H1 (cell line): Measurements from ENCODE around the gene SHROOM2. TPM values are rescaled to one million over a fixed set of nuclear protein-coding genes. Genes with fewer than 3 reads are reported as not detected.

ENCODE experiments used
- CTCF ChIA-PET: fragments of 300-600 bp; sonication (Branson Sonifier 250); formaldehyde crosslinking; loops from one replicate; lab custom pipeline; 2021; ENCODE audit not compliant: partially characterized antibody; lab: Charles Lee
- POLR2A ChIA-PET: fragments of 300-600 bp; sonication (Branson Sonifier 250); formaldehyde crosslinking; loops from one replicate; lab custom pipeline; 2021; ENCODE audit warnings: inconsistent platforms; ENCODE audit not compliant: partially characterized antibody; lab: Charles Lee
- DNase-seq, 2 experiments: peaks; one replicate each; pipeline versions ENCODE4 v3.0.0 to v3.0.0-alpha.2; 2010 to 2022; ENCODE audit warnings: low spot score in 2 of 2, low read depth in 1 of 2, mixed read lengths in 1 of 2
- FAIRE-seq: peaks from 2 replicates; lab custom pipeline; 2011; peaks lifted over from hg19 to GRCh38; lab: Jason Lieb, UNC
- H2AFZ ChIP-seq: 2 replicates; pipeline ENCODE4 v1.8.1; 2012; ENCODE audit warnings: low read length, inconsistent platforms
- H2AK5ac ChIP-seq: 2 replicates; pipeline ENCODE4 v1.6.1; 2013; ENCODE audit warnings: low read depth, low read length
- H2BK120ac ChIP-seq: replicated peaks from 2 replicates; pipeline ENCODE3; 2013; ENCODE audit warnings: low read depth, low read length, inconsistent platforms
- H2BK12ac ChIP-seq: 2 replicates; pipeline ENCODE4 v1.6.1; 2013; ENCODE audit warnings: low read depth, low read length
- H2BK15ac ChIP-seq: 2 replicates; pipeline ENCODE4 v1.6.1; 2013; ENCODE audit warnings: low read length
- H2BK20ac ChIP-seq: 2 replicates; pipeline ENCODE4 v1.6.1; 2013; ENCODE audit warnings: low read length
- H2BK5ac ChIP-seq: 2 replicates; pipeline ENCODE4 v1.6.1; 2013; ENCODE audit warnings: low read depth, low read length
- H3K14ac ChIP-seq: 2 replicates; pipeline ENCODE4 v1.6.1; 2013; ENCODE audit warnings: inconsistent platforms; ENCODE audit not compliant: insufficient read length
- H3K18ac ChIP-seq: 2 replicates; pipeline ENCODE4 v1.6.1; 2013; ENCODE audit warnings: low read length; ENCODE audit errors: extremely low read depth
- H3K23ac ChIP-seq: 2 replicates; pipeline ENCODE4 v1.6.1; 2013; ENCODE audit warnings: inconsistent platforms; ENCODE audit not compliant: insufficient read length
- H3K23me2 ChIP-seq: 2 replicates; pipeline ENCODE4 v1.6.1; 2013; ENCODE audit warnings: low read depth, low read length
- H3K27ac ChIP-seq: 2 replicates; pipeline ENCODE4 v1.6.1; 2011; ENCODE audit warnings: low read depth, low read length, inconsistent platforms
- H3K27me3 ChIP-seq, 4 experiments: replicated peaks in 1 of 4; 1 replicate in 1 of 4; 2 replicates in 3 of 4; pipeline versions ENCODE4 v1.6.1 to v1.8.1; 2011 to 2013; ENCODE audit warnings: low read length in 3 of 4, mild to moderate bottlenecking in 3 of 4, inconsistent platforms in 2 of 4, mixed read lengths in 2 of 4, moderate library complexity in 1 of 4; ENCODE audit not compliant: control insufficient read depth in 3 of 4, insufficient read depth in 3 of 4; ENCODE audit errors: extremely low read depth in 1 of 4
- H3K36me3 ChIP-seq, 4 experiments: 2 replicates each; pipeline versions ENCODE4 v1.6.1 to v1.8.1; 2011 to 2013; ENCODE audit warnings: mild to moderate bottlenecking in 4 of 4, low read length in 3 of 4, moderate library complexity in 2 of 4, control low read depth in 1 of 4, inconsistent platforms in 1 of 4; ENCODE audit not compliant: insufficient read depth in 4 of 4, control insufficient read depth in 2 of 4
- H3K4ac ChIP-seq: replicated peaks from 2 replicates; pipeline ENCODE3; 2013; ENCODE audit warnings: low read length, low read depth, mixed read lengths, inconsistent platforms; ENCODE audit not compliant: insufficient read length
- H3K4me1 ChIP-seq, 4 experiments: replicated peaks in 1 of 4; 1 replicate in 1 of 4; 2 replicates in 3 of 4; pipeline versions ENCODE4 v1.6.1 to v1.8.1; 2011 to 2013; ENCODE audit warnings: low read length in 3 of 4, inconsistent platforms in 2 of 4, mixed read lengths in 1 of 4; ENCODE audit not compliant: insufficient read depth in 4 of 4, control insufficient read depth in 3 of 4
- H3K4me2 ChIP-seq, 2 experiments: 2 replicates each; pipeline versions ENCODE4 v1.6.1 to v1.8.1; 2011 to 2013; ENCODE audit warnings: low read depth in 2 of 2, low read length in 2 of 2, control low read depth in 1 of 2, inconsistent platforms in 1 of 2, mild to moderate bottlenecking in 1 of 2; ENCODE audit not compliant: insufficient read depth in 1 of 2
- H3K4me3 ChIP-seq, 4 experiments: fragments of 200-600, 300-600 bp in 1 of 4; sonication (generic), shearing (Covaris generic), sonication (Bioruptor Twin) in 1 of 4; 2 replicates each; pipeline versions ENCODE4 v1.5.1 to v1.8.1; 2011 to 2016; ENCODE audit warnings: low read length in 4 of 4, low read depth in 3 of 4, control low read depth in 2 of 4, inconsistent platforms in 2 of 4, mild to moderate bottlenecking in 2 of 4, mixed read lengths in 1 of 4, moderate library complexity in 1 of 4; ENCODE audit not compliant: insufficient read depth in 2 of 4; ENCODE audit errors: extremely low read depth in 1 of 4
- H3K56ac ChIP-seq: replicated peaks from 2 replicates; pipeline ENCODE3; 2013; ENCODE audit warnings: low read depth, mild to moderate bottlenecking, mixed read lengths, low read length, inconsistent platforms; ENCODE audit not compliant: insufficient read length
- H3K79me1 ChIP-seq: 2 replicates; pipeline ENCODE4 v1.6.1; 2013; ENCODE audit warnings: low read depth, low read length, control low read depth
- H3K79me2 ChIP-seq, 2 experiments: 2 replicates each; pipeline versions ENCODE4 v1.6.1 to v1.8.1; 2012 to 2013; ENCODE audit warnings: low read length in 2 of 2, mild to moderate bottlenecking in 2 of 2, inconsistent platforms in 1 of 2; ENCODE audit not compliant: insufficient read depth in 2 of 2, control insufficient read depth in 1 of 2
- H3K9ac ChIP-seq, 4 experiments: replicated peaks in 1 of 4; 1 replicate in 1 of 4; 2 replicates in 3 of 4; pipeline versions ENCODE4 v1.6.1 to v1.8.1; 2011 to 2013; ENCODE audit warnings: low read depth in 3 of 4, low read length in 3 of 4, control low read depth in 2 of 4, mild to moderate bottlenecking in 2 of 4, moderate library complexity in 2 of 4, inconsistent platforms in 1 of 4; ENCODE audit errors: extremely low read depth in 1 of 4
- H3K9me3 ChIP-seq, 2 experiments: 2 replicates each; pipeline versions ENCODE4 v1.6.1 to v1.8.1; 2012 to 2013; ENCODE audit warnings: mild to moderate bottlenecking in 2 of 2, moderate library complexity in 2 of 2, control low read depth in 1 of 2, inconsistent platforms in 1 of 2, low read depth in 1 of 2, low read length in 1 of 2, mixed read lengths in 1 of 2; ENCODE audit not compliant: insufficient read depth in 2 of 2
- H4K20me1 ChIP-seq, 2 experiments: replicated peaks in 1 of 2; 2 replicates each; pipeline versions ENCODE3 to v1.8.1; 2011 to 2013; ENCODE audit warnings: inconsistent platforms in 2 of 2, low read length in 2 of 2, mild to moderate bottlenecking in 1 of 2; ENCODE audit not compliant: insufficient read depth in 2 of 2, control insufficient read depth in 1 of 2
- H4K5ac ChIP-seq: 2 replicates; pipeline ENCODE4 v1.6.1; 2013; ENCODE audit warnings: low read length, low read depth, mixed read lengths, inconsistent platforms; ENCODE audit not compliant: insufficient read length
- H4K8ac ChIP-seq: 2 replicates; pipeline ENCODE4 v1.8.0; 2013; ENCODE audit warnings: mild to moderate bottlenecking, moderate library complexity, low read length, inconsistent platforms; ENCODE audit not compliant: insufficient read depth; ENCODE audit errors: extremely low read depth
- H4K91ac ChIP-seq: replicated peaks from 2 replicates; pipeline ENCODE3; 2013; ENCODE audit warnings: low read length, mixed read lengths, inconsistent platforms; ENCODE audit not compliant: insufficient read length
- ATF3 ChIP-seq: IDR thresholded peaks from 2 replicates; pipeline ENCODE4 v1.6.1; 2011; ENCODE audit warnings: low read depth, mild to moderate bottlenecking, low read length; ENCODE audit not compliant: insufficient read depth
- WGBS, 2 experiments: shearing (Covaris generic) in 1 of 2; methylation state at CpG; one replicate each; pipeline versions ENCODE4 v1.1.6 to v1.1.7; 2013 to 2015; ENCODE audit warnings: low lambda C conversion rate in 2 of 2, mixed read lengths in 2 of 2, inconsistent platforms in 1 of 2, low coverage in 1 of 2, missing lambda C conversion rate in 1 of 2; ENCODE audit not compliant: insufficient replicate concordance in 2 of 2, insufficient coverage in 1 of 2, insufficient read length in 1 of 2; ENCODE audit errors: extremely low coverage in 1 of 2, missing lambda C conversion rate in 1 of 2; 5-methylcytosine and 5-hydroxymethylcytosine counted together
- polyA plus RNA-seq, 7 experiments: library from polyadenylated mRNA; depleted of rRNA in 3 of 7; stranded (reverse) in 5 of 7; unstranded in 2 of 7; fragments of >200 nt in 5 of 7; fragments of 200-250 nt in 2 of 7; gene quantifications; 1 replicate in 5 of 7; 2 replicates in 1 of 7; 4 replicates in 1 of 7; pipeline versions ENCODE4 v1.2.1 to v1.2.3, GENCODE V29; 2011 to 2013; ENCODE audit warnings: missing spikeins in 2 of 7, mixed read lengths in 2 of 7
- total RNA-seq: library from RNA; stranded (reverse); fragmentation: NEBNext Ultra II Directional; extraction: Animal tissue kit (Norgen Biotek cat#: 25700); gene quantifications from 2 replicates; pipeline ENCODE4 v1.2.1, GENCODE V29; 2021

Gene SHROOM2
- total and polyA plus RNA-seq, 2 of the 8 experiments (the other 6 are each of a cell fraction or from before 2014, with no cell fraction given) = 3.4 to 14.2 TPM

- Histone ChIP-seq H3K27ac (no peak overlapping the region), H3K9ac (no peak overlapping the region), H3K4me3 (no peak overlapping the region), H4K5ac (no peak overlapping the region), H2BK5ac (no peak overlapping the region), H2AFZ (no peak overlapping the region), H2AK5ac (no peak overlapping the region), H3K79me2 (no peaks in the 10 kb centered on the region; a peak in 1 of 4 replicates), H2BK20ac (no peak overlapping the region), H4K91ac (no peak overlapping the region), H3K14ac (no peak overlapping the region), H3K23ac (no peak overlapping the region), H2BK15ac (no peak overlapping the region), H3K56ac (no peak overlapping the region), H2BK120ac (no peak overlapping the region), H3K9me3 (no peaks in the 10 kb centered on the region), H3K36me3 (peaks cover 0 to 13% (median 0%) of the 10 kb centered on the region in 4 experiments; a peak in 3 of 8 replicates), H3K23me2 (no peaks in the 10 kb centered on the region), H3K4me2 (no peak overlapping the region), H3K18ac (no peak overlapping the region), H2BK12ac (no peak overlapping the region), H4K20me1 (peaks cover 0 to 4% of the 10 kb centered on the region in 2 experiments), H3K4me1 (no peaks in the 10 kb centered on the region), H3K27me3 (no peaks in the 10 kb centered on the region), H4K8ac (no peak overlapping the region), H3K79me1 (no peaks in the 10 kb centered on the region), H3K4ac (no peak overlapping the region)
- ChIA-PET POLR2A (no interaction called here), CTCF (interaction anchor here (0.6 kb wide), 1 partner anchor 523 kb away, joined by 3 read pairs; no protein-coding TSS in a partner anchor)
- no peak for FAIRE-seq
- no CpG with 5 or more reads among the region's 24 CpGs for WGBS, 2 experiments
- no peak for DNase-seq
- no peak for TF ChIP-seq ATF3
Measured at GRCh38 chrX:9890681-9891091, 104.5 kb downstream of the SHROOM2 start.
